GM21423 (cell line): Measurements from ENCODE around the gene HABP2.

Source experiments
- ATAC-seq: cut with Tn5 transposase; IDR thresholded peaks from one replicate; pipeline ENCODE4 v1.9.1; 2021; ENCODE audit warnings: mild to moderate bottlenecking, moderate library complexity; ENCODE audit not compliant: unreplicated experiment

HABP2 gene

DNA sequence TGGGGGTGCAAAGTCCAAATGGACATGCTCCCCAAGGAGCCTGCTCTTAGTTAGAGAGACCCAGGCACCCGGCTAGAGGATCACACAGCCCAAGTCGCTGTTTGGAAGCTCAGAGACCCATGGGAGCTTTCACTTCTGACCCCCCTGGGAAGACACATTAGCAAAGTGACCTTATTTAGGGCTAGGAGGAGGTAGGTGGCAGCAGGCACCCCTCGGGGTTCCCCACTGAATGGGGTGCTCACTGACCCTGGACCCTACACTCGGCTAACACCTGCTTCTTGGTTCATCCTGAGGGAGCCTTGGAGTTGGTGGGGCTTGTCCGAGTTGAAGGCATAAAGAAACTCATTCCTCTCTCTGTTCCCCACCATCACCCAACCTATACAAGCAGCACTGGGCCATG, 27.1 kb upstream of the HABP2 start:
- no peak for ATAC-seq

DNA sequence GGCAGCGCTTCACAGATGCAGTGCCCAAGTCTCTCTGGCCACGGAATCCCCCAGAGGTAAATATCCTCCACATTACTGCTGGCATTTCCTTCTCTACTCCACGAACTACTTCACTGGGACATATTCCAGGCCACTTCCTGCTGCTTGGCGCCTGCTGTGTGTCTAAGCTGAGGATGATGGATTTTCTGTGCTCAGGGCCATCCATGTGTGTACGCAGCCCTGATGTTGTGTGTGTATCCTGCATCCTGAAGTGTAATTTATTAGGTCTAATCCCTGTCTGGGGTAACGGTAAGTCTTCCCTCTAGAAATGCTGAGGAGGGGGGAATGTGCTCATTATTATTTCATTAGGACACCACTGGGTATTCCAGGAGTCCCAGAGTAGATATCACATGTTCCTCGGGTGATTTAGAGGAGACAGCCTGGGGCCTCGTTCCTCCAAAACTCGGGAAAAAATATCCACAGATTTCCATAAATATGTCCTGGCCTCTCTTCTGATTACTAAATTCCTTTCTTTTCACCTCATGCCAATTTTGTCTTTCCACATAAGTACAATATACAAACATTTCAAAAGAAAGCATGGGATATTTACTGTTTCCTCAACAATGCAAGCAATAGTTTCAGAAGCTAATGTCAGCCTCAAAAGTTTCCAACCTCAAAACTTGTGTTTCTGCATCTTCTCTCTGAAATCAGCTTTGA, 25.5 kb upstream of the HABP2 start:
- ATAC-seq: no peak

DNA sequence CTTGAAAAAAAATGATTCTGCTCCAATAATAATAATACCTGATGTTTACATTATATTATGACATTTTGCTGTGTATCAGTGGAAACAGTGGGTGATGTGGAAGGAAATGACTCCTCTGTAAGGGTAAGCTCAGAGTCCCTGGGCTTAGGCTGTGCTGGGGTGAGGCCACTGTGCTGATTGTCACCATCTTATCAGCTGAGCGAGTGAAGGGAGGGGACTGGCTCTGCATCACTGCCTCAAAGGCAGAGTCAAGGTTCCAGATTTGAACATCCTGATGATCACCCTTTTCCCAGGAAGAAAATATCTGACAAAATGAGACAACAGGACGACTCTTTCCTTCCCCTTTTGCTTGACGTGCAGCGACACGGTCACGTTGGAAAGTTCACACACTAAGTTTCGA, 24.0 kb upstream of the HABP2 start:
- no peak for ATAC-seq

GRCh38 chr10:113529575-113529974, 23.3 kb upstream of the HABP2 start:
- ATAC-seq: no peak

DNA sequence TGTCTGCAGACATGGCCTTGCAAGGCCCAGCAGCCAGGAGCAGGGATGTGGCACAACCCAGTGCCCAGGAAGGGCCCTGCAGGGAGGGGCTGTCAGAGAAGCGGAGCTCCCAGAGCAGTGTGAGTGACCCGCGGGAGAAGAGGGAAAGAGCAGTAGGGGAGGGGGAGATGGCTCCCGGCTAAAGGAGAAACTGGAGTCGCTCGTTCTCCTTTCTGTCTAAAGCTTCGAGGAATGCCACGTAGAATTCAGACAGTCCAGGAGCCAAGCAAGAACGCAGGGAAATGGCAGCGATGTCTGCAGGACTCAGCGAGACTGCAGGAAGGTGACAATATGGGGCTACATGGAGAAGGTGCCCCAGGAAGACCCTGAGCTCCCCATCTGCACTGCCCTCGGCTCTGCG, 22.4 kb upstream of the HABP2 start:
- no peak for ATAC-seq

DNA sequence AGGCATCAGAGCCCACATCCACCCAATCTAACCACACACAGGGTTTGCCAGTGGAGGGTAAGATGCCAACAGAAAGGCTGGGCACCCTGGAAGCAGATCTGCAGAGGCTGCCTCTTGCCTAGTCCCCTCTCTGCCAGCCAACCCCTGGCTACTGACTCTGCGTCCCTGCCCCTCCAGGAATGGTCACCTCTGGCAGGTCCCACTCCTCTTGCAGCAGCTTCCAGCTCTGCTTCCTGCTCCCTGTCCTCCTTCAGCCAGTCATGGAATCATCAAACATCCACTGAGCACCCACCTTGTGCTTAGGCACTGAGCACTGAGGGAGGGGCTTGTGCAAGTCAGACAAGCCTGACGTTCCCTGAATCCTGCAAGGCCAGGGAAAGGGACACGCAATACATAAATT, 20.1 kb upstream of the HABP2 start:
- no peak for ATAC-seq

DNA sequence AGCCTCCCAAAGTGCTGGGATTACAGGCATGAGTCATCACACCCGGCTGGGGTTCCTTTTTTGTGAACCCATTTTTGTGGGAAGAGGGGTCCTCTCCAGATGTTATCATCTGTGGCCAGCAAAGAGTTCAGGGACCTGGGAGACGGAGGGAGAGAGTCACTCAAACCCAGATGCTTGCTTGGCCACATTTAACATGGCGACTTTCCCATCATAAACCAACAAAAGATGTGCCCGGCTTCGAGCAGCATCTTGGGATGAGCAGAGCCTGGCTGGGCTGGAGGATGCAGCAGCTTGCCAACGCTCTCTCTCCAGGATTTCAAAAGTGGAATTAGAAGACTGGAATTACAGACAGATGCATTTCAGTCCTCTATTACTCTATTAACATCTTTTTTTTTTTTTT, 19.1 kb upstream of the HABP2 start:
- ATAC-seq: no peak

GRCh38 chr10:113534423-113534822, 18.4 kb upstream of the HABP2 start:
- no peak for ATAC-seq

DNA sequence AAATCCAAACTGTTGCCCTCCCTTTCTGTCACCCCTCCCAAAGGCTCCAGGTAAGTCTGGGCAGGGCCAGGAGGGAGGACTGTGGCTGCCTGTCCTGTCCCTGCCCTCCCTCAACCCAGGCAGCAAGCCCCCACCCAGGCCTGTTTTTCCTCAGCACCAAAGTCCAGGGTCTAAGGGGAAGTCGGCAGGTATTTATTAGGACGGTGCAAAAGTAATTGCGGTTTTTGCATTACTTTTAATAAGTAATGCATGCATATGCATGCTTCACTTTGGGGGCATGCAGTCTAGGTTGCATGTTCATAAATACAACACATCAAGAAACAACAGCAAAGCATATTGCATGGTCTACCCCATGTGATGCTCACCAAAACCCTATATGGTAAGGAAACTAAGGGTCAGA, 15.2 kb upstream of the HABP2 start:
- no peak for ATAC-seq

- ATAC-seq: no peak
Measured at GRCh38 chr10:113538151-113538550, 14.7 kb upstream of the HABP2 start.

GRCh38 chr10:113539789-113540188, 13.1 kb upstream of the HABP2 start:
- no peak for ATAC-seq

GRCh38 chr10:113540845-113541548, 11.9 kb upstream of the HABP2 start:
- no peak for ATAC-seq

DNA sequence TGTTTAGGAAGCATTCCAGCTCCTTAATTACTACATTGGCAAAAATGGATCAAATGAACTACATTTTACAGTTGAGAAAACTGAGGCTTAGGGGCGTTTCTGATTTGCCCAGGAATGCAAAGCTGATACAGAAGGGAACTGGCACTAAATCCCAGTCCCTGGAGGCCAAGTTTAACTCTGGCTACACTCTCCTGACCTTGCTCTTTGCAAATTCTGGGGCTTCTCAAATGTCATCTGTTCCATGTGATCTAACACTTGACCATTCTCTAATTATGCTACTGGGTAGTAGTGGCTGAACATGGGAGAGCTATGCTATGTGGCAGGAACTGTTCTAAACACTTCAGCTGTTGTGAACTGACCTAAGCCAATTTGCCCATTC, 11.3 kb upstream of the HABP2 start:
- no peak for ATAC-seq

DNA sequence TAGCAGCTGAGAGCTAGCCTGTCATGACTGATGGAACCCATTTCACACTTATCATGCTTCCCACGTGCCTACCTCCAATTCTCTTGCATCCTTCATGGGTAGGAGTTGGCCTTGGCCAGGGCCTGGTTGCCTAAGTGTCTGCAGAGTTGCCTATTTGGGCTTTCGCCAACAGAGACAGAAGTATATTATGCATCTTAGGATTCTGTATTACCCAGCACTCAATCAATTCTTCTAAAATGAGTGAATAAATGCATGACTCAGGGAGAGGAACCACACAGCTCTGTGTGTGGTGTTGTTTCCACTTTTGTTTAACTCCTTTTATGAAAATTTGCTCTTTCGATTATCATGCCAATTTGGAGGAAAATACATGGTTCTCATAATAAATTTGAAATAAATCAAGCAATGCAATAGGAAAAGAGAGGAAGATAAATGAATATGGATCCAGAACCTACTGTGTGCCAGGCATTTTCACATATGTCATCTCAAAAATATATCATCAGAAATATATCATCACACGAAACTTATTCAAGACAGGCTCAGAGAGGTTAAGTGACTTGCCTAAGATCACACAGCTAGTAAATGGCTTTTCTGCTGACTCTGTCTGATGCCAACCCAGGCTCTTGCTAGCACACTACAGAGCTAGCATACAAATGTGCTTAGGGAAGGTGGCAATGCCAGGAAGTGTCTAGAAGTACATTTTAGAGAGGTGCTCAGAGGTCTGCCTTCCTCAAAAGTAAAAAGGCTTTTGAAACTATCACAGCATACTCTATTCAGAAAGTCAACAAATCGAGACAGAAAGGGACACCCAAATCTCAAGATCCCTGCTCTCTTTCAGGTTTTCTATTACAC, 9.5 kb upstream of the HABP2 start:
- ATAC-seq: no peak

DNA sequence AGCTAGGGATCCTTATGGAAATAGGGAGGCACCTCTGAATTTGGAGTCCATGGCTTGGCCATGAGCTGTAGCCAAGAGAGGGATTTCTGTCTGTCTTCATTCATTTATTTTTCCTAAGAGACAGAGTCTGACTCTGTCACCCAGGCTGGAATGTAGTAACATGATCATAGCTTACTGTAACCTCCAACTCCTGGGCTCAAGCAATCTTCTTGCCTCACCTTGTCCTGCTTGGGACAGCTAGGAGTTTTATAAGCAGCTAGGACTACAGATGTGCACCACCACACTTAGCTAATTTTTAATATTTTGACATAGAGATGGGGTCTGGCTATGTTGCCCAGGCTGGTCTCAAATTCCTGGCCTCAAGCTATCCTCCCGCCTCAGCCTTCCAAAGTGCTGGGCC, 8.5 kb upstream of the HABP2 start:
- no peak for ATAC-seq

DNA sequence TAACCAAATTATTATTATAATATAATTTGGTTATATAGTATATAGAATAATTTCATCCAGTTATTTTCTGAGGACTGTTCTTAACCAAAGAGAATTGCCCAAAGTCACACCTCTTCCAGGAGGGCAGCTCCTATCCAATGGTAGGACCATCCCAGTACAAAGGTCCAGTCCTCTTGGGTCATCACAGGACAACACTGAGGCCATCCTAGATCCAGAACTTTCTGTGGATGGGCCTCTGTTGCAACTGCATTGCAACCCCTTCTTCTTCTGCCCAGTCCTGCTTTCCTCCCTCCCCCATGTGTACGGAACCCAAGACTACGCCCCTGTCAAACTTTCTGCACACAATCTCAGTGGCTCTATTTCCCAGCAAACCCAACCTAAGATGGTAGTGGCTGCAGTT, 5.4 kb upstream of the HABP2 start:
- no peak for ATAC-seq

DNA sequence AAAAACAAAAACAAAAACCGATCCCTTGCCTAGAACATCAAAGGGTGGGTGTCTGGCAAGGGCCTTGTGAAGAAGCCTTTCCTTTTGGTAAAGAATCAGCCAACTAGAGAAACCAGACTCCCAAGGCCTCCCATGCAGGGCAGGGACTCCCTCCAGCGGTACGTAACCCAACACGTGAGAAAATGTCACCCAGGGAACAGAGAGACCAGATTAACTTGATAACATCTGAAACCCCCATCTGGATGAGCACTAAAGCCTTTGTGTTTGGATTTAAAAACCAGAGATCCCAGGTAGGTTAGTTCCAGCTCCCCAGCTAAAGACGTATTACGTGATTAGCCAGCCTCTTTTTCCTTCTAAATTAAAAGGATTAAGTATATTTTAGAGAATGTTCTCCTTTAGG, 3.0 kb upstream of the HABP2 start:
- no peak for ATAC-seq

DNA sequence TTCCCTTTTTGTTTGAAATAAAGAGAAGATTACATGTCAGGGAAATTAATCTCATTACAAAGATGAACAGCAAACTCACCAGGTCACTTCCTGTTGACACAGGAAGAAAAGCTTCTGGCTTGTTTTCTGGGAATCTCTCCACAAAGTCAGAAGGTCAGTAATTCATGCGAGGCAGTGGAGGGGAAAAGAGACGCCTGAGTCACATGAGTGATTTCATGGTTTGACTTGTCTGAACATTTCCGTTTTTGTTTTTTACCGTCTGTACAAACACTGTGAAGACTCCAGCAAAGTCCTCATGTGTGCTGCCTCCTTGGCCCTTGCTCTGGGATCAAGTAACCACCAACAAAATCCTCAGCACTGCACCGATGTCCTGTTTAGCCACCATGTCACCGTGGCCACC, 2.5 kb upstream of the HABP2 start:
- ATAC-seq: no peak

GRCh38 chr10:113552014-113552413, 839 bp upstream of the HABP2 start:
- no peak for ATAC-seq

- no peak for ATAC-seq
Measured at GRCh38 chr10:113553149-113553548, 296 bp downstream of the HABP2 start.

DNA sequence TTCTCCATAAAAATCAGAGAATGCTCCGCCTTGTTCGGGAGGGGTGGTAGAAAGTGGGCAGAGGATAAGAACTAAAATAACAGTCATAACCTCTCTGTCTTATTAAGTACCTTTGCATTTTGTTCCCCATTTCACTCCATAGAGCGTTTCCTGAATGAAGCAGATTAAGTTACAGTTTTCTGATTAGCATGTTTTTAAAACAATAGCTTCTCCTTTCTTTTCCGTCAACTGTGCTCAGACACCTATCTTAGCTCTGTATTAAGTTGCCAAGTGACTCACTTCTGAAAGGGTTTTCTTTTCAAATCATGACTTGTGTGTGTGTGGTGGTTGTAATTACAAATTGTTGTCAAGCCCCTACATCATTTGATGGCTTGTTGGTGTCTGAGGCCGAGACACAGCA, 1.4 kb downstream of the HABP2 start:
- no peak for ATAC-seq

DNA sequence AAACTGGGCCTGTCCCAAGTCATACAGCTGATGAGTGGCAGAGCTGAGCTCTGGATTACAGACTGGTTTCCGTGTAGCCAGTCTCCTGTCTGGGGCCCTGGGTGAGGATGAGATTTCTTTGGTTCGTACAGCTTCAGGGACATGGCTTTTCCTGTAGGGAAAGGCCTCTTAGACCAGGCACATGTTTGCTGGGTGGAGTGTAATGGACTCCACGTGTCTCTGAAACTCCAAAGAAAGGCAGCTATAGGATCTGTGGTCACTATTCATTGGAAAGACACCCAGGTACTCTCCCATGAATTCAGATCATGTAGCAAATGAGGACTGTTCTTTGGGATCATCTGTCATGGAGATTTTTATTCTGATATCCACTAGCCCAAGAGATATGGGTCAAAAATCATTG, 2.4 kb downstream of the HABP2 start:
- no peak for ATAC-seq
